Inflammatory macrophage treated with lipopolysaccharide for 4 hours (primary cell): Measurements from ENCODE around the gene ZNF638.
"Not testable (repeated sequence)": the region's sequence is repeated elsewhere in the genome, so short reads cannot be mapped to it uniquely, and the experiment has no call there.

Experiments used
- DNase-seq: peaks from one replicate; pipeline ENCODE4 v3.0.0-alpha.2; 2020

The ZNF638 gene, protein sequence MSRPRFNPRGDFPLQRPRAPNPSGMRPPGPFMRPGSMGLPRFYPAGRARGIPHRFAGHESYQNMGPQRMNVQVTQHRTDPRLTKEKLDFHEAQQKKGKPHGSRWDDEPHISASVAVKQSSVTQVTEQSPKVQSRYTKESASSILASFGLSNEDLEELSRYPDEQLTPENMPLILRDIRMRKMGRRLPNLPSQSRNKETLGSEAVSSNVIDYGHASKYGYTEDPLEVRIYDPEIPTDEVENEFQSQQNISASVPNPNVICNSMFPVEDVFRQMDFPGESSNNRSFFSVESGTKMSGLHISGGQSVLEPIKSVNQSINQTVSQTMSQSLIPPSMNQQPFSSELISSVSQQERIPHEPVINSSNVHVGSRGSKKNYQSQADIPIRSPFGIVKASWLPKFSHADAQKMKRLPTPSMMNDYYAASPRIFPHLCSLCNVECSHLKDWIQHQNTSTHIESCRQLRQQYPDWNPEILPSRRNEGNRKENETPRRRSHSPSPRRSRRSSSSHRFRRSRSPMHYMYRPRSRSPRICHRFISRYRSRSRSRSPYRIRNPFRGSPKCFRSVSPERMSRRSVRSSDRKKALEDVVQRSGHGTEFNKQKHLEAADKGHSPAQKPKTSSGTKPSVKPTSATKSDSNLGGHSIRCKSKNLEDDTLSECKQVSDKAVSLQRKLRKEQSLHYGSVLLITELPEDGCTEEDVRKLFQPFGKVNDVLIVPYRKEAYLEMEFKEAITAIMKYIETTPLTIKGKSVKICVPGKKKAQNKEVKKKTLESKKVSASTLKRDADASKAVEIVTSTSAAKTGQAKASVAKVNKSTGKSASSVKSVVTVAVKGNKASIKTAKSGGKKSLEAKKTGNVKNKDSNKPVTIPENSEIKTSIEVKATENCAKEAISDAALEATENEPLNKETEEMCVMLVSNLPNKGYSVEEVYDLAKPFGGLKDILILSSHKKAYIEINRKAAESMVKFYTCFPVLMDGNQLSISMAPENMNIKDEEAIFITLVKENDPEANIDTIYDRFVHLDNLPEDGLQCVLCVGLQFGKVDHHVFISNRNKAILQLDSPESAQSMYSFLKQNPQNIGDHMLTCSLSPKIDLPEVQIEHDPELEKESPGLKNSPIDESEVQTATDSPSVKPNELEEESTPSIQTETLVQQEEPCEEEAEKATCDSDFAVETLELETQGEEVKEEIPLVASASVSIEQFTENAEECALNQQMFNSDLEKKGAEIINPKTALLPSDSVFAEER (N-terminal part only)

DNA sequence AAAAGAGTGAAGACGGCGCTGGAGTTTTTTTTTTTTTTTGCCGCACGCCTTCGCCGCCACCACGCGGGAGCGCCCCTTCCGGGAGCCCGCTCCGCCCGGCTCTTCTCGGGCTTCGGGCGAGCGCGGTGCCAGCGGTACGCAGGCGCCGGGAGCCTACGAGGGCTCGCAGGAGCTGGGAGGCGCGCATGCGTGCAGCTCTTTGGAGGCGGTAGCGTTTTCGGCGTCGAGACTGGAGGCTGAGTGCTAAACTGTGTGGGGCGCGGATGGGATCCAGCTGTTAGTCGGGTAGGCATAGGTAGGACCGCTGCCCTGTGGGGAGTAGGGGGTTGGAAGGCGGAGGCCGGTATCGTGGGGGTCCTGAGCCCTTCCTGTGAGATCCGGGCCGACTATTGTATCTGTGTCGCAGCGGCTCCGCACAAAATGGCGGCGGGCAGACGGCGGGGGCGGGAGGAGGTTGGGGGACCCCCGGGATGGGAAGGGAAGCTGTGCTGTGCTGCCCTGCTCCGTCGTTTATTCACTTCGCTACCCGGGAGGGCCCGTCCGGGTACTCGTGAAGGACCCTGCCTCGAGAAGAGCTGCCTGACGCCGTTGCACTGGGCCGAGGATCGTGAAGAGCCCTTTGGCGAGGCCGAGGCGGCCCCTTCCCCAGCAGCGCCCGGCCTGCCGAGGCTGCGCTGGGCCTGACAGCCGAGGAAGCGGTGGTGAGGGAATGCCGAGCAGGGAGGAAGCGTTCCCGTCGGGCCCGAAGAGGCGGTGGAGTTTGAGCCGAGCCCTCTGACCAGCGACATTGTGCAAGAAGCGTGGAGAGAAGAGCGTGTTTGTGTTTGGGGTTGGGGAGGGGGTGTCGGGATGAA, at the start of gene ZNF638:
ZNF638 (plus strand) TSS at position 202 of the 854 bp plus-strand sequence. CDS start 17,173 bp downstream, outside the sequence.
- peak; percentile 97 for DNase-seq

DNA sequence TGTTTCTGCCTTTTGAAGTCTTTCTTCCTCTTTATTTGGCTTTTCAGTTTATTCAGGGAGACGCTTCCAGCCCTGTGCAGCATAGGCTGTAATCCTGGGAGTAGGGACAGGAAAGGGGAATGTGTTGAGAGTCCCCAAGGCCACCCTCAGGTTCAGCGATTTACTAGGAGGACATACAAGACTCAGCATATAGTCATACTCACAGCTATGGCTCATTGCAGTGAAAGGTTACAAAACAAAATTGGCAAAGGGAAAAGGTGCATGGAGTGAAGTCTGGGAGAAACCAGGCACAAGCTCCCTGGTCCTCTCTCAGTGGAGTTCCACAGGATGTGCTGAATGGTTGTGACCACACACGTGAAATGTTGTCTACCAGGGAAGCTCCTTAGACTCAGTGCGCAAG, 49.6 kb upstream of the ZNF638 start:
- DNase-seq: no peak

DNA sequence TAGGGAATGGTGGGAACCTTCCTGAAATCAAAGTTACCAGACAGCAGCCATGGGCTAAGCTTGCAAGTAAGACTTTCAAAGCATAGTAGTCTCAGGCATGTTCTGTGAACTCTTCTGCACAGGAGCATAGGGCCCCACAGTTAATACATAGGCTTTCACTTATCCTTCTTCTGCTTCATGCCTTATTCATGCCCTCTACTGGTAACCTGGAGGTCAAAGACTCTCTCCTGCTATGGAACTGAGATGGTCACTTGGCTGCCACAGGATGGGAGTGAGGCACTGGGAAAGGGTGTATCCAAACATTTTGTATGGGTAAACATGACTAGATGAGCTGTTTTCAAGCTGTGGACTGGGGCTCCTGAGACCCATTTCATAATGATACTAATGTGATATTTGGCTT, 49.1 kb upstream of the ZNF638 start:
- peak; percentile 19 for DNase-seq

DNA sequence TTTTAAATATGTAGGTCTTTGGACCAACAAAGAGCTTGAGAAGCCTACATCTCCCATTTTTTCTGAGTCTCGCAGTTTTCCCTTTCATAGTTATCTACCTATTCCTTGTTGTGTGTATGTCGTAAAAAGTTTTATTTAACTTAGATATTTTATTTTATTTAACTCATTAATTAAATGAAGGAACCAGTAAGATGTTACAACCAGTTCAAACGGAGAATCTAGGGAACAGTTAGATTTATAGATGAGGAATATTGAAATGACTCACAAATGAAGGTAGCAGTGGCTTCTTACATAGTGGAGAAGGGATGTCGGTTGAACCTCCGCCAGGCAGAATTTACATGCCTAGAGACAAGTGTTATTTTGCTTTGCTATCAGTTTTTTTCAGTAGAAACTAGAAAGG, 48.5 kb upstream of the ZNF638 start:
- DNase-seq: no peak

DNA sequence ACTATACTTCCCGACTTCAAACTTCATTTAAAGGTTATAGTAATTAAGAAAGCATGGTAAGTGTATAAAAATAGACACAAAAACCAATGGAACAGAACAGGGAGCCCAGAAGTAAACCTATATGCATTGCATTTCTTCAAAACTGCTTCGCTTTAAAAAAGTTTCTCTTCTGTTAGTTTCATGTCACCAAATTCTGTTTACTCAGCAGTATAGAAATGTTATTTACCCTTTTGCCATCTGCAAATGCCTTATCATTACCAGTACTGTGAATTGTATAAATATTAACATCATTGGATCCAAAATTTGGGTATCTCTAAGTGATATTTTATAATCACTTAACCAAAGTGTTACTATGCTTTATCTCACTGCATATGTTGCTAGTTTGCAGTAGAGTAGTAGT, 45.9 kb upstream of the ZNF638 start:
- no peak for DNase-seq

DNA sequence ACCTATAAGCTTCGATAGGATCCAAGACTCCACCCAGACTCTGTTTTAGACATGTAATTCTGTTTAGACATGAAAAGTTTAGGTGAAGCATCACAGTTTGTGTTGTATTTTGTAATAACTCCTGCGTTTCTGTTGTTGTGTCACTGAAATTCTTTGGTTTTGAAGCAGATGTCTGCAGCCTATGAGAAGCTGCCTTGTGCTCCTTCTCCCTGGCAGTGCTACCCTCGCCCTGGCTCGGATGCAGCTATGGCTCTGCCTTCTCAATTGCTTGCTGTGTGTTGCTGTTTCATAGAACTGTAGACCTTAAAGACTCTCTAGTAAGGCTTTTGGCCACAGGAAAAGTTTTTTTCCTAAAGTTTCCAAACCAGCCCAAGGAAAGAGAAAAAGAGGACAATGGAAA, 40.2 kb upstream of the ZNF638 start:
- DNase-seq: no peak

DNA sequence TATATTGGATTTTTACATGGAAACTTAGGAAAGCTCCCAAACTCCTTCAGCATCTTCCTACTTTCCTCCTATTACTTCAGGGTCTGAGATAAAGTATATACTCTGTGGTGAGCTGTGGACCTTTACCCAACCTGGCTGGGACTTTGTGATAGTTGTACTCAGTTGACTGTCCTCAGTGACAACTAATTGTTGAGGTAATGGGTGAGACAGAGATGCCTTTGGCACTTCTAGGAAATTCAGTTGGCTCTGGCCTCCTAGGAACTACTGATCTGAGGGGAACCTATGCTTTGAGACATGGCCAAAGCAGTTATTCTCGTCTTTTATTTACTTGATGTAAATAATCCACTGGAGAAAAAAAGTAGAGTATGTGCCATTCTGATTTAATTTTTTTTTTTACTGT, 39.4 kb upstream of the ZNF638 start:
- DNase-seq: no peak

DNA sequence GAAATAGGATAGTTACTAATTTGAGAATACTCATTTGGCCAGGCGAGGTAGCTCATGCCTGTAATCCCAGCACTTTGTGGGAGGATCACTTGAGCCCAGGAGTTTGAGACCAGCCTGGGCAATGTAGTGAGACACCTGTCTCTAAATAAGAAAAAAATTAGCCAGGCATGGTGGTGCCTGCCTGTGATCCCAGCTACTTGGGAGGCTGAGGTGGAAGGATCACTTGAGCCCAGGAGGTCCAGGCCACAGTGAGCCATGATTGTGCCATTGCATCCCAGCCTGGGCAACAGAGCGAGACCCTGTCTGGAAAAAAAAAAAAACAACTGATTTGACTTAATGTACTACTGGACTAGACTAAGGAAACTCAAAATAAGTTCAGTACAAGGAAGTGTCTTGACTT, 32.7 kb upstream of the ZNF638 start:
- no peak for DNase-seq

DNA sequence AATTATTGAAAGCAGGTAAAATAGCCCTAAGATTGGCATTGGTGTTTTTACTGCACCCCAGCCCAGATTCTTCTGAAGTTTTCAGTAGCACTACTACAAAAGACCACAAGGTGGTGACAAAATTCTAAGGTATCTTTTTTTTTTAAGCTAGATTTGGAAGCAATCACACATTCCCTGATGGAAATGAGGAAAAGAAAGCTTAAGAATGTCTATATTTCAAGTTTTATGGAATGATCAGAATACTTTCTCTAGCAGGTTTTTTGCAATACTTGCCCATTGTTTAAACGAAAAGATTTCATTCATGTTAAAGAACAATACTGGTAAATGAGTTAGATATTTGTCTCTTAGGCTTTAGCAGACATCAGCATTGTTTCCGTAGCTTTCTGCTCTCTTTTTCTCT, 32.1 kb upstream of the ZNF638 start:
- DNase-seq: peak; percentile 35

DNA sequence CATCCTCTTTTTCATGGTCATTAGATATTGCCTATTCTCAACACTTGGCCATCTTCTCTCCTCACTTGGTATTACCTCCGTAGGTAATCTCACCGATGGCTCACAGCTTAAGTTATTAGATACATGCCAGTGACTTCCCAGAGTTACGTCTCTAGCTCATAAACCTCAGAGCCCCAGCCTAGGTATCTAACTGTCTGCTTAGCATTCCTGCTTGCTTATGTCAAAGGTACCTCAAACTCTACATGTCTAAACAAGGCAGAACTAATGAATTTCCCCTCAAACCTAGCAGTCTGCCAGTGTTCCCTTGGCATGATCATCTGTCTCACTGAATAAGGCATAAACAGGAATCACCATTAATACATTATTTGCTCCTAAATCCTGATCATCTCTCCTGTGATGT, 27.7 kb upstream of the ZNF638 start:
- no peak for DNase-seq

DNA sequence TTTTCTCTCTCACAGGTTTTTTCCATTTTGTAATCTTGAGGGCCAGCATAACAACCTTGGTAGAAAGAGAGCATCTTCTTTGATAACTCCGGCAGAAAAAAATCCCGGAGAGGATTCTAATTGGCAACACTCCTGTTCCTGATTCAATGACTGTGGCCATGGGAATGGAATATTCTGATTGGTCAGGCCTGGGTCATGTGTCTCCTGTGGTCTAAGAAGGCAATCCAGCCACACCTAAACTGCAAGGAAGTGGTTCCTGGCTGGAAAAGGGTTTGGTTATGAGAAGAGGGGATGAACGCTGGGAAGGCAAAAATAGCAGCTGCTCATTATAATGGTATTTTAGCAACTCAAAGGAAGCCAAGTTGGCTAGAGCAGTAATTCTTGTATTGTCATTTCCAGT, 24.8 kb upstream of the ZNF638 start:
- no peak for DNase-seq

DNA sequence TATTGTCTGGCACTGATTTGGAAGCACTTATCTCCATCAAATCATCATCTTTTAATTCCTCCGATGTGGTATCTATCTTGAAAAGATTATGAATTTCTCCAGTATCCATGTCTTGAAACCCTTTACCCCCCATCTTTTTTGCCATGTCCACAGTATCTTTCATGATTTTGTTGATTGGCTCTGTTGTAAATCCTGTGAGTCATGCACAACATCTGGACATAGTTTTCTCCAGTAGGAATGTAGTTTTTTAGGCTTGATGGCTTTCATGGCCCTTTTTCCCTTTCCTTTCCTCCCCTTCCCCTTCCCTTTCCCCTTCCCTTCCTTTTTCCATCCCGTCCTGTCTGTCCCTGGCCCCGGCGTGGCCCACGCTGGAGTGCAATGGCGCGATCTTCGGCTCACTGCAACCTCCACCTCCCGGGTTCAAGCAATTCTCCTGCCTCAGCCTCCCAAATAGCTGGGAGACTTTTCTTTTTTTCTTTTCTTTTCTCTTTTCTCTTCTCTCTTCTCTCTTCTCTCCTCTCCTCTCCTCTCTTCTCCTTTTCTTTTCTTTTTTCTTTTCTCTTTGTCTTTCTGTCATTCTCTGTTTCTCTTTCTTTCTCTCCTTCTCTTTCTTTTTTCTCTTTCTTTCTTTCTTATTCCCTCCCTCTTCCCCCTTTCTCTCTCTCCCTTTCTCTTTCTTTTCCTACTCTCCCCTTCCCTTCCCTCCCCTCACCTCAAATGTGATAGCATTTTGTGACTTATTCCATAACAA, 18.4 kb upstream of the ZNF638 start:
- DNase-seq: no peak

DNA sequence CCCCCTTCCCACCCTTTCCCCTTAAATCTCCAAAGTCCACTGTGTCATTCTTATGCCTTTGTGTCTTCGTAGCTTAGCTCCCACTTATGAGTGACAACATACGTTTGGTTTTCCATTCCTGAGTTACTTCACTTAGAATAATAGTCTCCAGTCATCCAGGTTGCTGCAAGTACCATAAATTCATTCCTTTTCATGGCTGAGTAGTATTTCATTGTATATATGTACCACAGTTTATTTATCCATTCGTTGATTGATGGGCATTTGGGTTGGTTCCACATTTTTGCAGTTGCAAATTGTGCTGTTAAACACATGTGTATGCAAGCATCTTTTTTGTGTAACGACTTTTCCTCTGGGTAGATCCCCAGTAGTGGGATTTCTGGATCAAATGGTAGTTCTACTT, 14.5 kb upstream of the ZNF638 start:
- no peak for DNase-seq

DNA sequence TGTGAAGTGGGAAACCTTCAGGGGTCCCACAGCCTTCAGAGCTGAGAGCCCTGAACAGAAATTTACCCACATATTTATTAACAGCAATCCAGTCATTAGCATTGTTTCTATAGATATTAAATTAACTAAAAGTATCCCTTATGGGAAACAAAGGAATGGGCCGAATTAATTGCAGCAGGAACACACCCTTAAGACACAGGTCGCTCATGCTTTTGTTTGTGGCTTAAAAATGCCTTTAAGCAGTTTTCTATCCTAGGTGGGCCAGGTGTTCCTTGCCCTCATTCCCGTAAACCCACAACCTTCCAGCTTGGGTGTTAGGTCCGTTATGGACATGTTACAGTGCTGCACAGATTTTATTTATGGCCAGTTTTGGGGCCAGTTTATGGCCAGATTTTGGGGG, 13.7 kb upstream of the ZNF638 start:
- not testable (repeated sequence) for DNase-seq

DNA sequence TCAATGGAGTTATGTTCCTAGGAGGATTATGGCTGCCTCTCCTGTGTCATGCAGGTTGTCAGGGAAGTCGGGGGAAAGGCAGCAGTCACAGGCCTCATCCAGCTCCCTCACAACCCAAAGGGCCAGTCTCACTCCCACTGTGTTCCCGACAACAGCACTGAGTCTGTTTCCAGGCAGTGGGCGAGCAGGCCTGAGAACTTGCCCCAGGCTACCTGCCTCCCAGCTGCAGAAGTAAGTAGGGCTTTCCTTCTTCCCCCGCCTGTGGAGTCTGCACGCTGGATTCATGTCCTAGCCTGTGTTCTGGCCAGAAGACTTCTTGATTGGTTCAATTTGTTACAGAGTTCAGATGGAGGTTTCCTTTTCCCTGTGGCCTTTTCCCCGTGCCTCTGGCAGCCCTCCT, 8.2 kb upstream of the ZNF638 start:
- DNase-seq: no peak

DNA sequence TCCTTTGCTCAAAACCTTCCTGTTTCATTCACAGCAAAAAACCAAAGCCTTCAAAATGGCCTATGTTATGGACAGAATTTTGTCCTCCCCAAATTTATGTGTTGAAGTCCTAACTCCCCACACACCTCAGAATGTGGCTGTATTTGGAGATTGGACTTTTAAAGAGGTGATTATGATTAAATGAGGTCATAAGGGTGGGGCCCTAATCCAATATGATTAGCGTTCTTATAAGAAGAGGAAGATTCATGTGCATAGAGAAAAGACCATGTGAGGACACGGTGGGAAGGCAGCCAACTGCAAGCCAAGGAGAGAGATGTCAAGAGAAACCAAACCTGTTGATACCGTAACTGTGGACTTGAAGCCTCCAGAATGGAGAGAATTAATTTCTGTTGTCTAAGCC, 4.6 kb upstream of the ZNF638 start:
- no peak for DNase-seq

DNA sequence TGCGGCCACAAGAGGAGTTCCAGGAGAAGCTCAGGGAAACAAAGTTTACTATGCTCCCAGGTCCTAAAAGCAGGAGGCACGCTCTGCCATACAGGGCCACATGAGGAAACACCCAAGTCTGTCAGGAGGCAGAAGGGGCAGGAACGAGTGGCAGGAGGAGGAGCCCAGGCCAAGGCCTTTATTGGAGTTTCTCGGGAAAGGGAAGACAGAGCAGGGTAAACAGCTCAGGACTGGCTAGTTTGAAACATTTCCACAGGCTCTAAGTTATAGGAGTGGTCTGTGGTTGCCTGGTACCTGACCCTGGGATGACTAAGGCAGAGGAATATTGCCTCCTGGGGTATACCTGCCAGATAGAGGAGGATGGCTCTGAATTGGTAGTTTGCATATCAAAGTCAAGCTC, 3.7 kb upstream of the ZNF638 start:
- DNase-seq: no peak

DNA sequence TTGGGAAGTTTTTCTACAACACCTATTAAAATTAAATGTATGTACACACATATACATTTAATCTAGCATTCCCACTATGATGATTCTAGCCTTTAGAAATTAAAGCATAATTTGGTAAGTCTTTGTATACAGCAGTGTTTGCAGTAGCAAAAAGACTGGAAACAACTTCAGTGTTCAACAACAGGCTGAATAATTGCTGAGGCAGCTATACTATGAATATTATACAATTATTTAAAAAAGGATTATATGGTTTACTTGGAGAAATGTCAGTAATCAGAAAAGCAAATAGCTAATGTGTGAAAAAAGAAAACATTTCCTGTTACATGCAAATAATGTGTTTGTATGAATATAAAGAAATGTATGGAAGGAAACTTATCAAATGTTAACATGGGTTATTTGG, 1.4 kb upstream of the ZNF638 start:
- DNase-seq: no peak

DNA sequence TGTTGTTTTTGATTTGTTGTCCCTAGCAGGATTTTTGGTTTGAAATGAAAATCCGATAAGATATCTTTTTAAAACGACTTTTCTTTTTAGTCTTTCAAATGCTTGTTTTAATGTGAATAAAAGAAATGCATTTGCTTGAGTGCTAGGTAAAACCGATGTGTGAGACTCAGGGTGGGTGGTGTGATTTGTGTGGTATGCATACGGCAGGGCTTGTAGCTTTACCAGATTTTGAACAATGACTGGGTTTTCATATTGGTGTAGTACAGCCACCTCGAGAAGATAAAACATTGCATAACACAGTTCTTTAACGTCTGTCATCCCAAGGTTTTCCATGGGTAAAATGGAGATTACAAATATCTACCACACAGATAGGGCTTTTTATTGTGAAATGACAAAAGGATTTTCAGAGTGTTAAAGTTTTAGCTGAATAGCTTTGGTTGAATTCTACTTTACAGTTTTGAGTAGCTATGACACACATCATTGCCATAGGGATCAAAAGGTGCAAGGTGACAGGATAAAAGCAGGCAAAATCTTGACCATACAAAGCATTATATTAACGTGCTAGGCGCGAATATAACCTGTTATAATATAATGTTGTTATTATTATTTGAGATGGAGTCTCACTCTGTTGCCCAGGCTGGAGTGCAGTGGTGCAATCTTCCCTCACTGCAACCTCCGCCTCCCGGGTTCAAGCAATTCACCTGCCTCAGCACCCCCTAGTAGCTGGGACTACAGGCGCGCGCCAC, 824 bp upstream of the ZNF638 start:
- no peak for DNase-seq

DNA sequence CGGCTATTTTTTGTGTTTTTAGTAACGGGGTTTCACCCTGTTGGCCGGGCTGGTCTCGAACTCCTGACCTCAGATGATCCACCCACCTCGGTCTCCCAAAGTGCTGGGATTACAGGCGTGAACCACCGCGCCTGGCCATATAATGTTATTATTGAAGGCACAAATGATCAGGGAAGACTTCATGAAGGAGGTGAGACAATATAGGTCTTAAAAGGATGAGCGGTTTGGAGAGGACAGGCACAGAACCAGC, 326 bp upstream of the ZNF638 start:
- not testable (repeated sequence) for DNase-seq

DNA sequence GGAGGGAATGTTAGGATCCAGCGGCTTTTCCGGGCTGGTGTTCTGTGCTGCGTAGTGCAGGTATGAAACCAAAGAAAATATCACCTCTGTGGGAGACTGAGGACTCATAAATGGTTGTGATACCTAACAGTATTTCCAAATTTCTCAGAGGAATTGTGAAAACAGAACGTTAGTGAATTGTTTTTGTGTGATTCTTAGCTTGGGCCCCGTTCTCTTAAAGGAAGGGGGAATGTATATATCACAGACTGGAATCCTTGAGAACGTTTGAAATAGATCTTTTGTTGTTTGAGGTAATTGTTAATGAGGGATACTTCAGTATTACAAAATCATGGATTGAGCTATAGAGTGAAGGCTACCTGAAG, 834 bp downstream of the ZNF638 start:
- no peak for DNase-seq
